ENCODE data around the gene PPP1R9A.

PPP1R9A gene

DNA sequence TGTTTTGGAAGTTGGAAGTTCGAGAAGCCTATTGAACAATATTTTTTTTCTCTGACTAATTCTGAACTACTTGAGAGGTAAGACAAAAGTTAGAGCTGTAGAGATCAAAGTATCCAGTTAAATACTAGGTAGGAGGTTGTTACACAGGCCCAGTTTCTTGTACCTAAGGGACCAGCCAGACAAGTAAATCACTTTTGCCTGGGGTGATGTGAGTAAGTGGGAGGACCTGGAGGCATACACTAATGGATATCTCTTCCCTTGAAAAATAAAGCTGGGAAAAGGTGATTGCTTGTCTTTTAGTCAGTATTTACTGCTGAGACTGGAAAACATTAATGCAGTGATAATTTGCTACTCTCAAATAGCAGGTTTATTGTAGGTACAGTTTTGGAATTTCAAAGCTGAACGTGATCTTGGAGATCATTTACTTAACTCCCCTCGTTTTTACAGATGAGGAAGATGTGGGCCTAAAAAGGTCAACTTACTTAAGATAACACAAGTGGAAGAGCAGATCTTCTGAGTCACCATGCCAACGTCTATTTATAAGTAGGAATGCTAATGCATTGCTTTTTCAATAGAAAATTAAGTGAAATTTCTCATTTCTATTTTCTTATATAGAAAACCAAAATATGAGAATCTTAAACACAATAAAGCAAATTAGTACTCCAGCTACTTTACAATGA lies 181.3 kb downstream of the PPP1R9A start:
- no peak overlapping the region for H3K4me2 ChIP-seq
- no peaks in the 10 kb centered on the region for H3K36me3 ChIP-seq
- TF ChIP-seq Cebpa-rat (IDR thresholded peaks at IDR 0.05) = no peak
- no peaks in the 10 kb centered on the region for H3K9me3 ChIP-seq
- no peaks in the 10 kb centered on the region for H3K4me1 ChIP-seq
- H4K20me1 ChIP-seq = no peaks in the 10 kb centered on the region
- H3K9ac ChIP-seq = no peak overlapping the region
- no peak overlapping the region for H3K27ac ChIP-seq
- H3K4me3 ChIP-seq = no peak overlapping the region
- H3K27me3 ChIP-seq = no peaks in the 10 kb centered on the region

DNA sequence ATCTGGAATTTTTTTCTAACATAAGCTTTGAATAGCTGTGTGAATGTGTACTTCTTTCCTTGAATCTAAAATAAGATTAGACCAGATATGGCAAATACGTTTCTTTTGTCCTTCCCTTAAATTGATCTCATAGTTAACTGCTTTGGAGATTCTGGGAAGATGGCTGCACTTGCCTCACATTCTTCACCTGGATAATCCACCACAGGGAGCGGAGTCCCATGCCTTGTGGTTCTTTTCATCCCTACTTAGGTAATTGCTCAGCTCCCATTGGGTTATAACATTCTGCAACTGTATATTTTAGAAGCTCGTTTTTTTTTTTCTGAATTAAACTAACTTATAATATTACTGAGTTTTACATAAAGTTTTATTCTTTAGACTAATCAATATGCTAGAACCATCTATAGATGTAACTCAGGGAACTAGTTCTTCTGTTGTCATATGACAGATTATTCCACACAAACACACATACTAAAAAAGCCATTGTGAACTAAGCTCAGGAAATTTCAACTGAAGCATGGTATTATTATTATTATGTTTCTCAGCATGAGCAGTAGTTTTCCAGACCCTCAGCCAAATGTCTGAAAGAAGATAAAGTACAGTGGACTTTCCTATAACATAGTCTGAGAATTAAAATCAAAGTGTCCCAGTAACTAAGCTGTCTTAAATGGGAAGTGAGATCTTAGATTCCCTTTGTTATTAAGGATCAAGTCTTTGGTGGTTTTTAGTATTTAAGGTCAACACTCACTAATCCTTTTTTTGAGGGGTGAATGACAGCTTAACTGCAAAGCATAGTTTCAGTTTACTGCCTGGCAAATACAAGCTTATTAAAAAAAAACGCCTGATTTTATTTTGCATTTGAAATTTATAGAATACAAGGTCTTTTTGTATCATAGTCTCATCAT lies 182.3 kb downstream of the PPP1R9A start:
- Histone ChIP-seq H3K27me3 (no peaks in the 10 kb centered on the region), H3K36me3 (no peaks in the 10 kb centered on the region), H3K9me3 (no peaks in the 10 kb centered on the region), H3K4me3 (no peak overlapping the region), H3K4me2 (no peak overlapping the region), H3K4me1 (no peaks in the 10 kb centered on the region), H4K20me1 (no peaks in the 10 kb centered on the region), H3K27ac (no peak overlapping the region), H3K9ac (no peak overlapping the region)
- no peak for TF ChIP-seq Cebpa-rat (IDR thresholded peaks at IDR 0.05)

DNA sequence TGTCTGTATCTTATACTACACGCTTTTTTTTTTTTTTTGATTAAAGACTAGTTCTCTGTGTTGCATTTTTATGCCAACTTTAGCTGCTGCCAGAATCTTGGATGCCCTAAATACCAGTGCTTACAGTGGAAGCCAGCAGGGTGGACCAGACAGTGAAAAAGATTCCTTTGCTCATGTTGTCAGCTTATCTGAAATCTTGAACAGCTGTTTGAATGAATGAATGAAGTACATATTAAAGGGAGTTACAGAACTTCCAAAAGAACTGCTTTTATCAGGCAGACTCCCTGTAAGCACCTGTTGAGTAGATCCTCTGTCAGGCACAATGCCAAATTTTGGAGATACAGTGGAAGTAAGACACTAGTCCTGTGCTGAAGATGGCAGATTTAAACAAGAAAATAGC lies 184.9 kb downstream of the PPP1R9A start:
- Histone ChIP-seq H3K27me3 (no peaks in the 10 kb centered on the region), H3K4me1 (no peaks in the 10 kb centered on the region), H3K9ac (no peak overlapping the region), H3K36me3 (no peaks in the 10 kb centered on the region), H4K20me1 (no peaks in the 10 kb centered on the region), H3K4me3 (no peak overlapping the region), H3K4me2 (no peak overlapping the region), H3K9me3 (no peaks in the 10 kb centered on the region), H3K27ac (no peak overlapping the region)
- TF ChIP-seq Cebpa-rat (IDR thresholded peaks at IDR 0.05) = no peak

DNA sequence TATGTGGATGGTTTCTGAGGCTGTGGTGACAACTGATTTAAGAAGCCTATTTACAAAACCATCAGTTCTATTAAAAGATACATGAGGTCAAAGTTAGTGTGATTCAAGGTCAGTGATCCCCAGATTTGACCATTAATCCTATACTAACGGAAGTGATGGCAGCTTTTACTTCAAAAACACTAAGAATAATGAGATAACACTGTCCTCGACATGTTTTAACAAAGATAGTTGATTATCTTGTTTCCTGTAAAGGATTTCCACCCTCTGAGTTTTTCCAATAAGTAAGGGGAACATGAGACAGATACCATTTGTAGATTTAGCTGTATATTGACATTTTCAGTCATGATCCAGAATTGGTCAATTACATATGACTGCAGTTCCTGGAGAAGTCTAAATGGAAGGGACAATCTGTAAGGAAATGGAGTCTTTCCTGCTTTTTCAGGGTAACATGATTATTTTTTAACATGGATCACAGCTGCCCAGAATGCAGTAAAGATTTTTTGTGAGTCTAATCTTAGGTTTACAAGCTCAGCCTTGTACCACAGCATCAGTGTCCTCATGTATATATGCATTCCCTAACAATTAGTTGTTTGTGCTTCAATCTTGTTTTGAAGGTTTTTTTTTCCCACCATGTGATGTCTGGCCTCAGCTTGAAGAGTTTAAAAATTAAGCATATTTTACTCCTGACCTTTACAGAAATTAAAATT lies 188.0 kb downstream of the PPP1R9A start:
- no peak overlapping the region for H3K9ac ChIP-seq
- H3K4me1 ChIP-seq = no peaks in the 10 kb centered on the region
- H3K27me3 ChIP-seq = no peaks in the 10 kb centered on the region
- no peaks in the 10 kb centered on the region for H3K9me3 ChIP-seq
- H3K27ac ChIP-seq = no peak overlapping the region
- no peaks in the 10 kb centered on the region for H4K20me1 ChIP-seq
- H3K4me3 ChIP-seq = no peak overlapping the region
- H3K36me3 ChIP-seq = no peaks in the 10 kb centered on the region
- no peak for TF ChIP-seq Cebpa-rat (IDR thresholded peaks at IDR 0.05)
- H3K4me2 ChIP-seq = no peak overlapping the region

DNA sequence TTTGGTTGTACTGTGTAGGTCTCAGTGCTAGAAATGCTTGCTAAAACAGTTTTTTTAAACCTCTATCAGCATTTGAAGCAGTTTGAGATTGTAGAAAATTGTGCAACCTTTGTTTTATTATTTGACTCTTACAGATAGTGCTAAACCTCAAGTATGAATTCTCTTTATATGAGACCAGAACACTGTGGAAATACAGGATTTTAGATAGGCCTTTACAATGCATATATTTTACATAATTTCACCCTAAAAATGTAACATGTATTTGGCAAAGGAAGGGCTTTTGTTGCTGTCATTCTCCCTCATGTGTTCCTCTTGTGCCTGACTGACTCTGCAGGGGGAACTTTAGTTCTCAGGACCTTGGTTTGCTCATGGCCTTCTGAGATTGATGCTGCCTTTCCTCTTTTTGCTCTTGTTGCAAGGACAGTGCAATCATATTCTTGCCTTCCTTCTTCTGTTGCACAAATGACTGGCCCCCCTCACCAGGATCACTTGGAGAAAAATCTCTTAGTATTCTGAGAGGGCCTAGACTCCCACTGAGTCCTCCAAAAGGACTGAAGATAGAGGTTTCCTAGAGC lies 188.7 kb downstream of the PPP1R9A start:
- H3K36me3 ChIP-seq = no peaks in the 10 kb centered on the region
- no peak overlapping the region for H3K4me3 ChIP-seq
- no peaks in the 10 kb centered on the region for H4K20me1 ChIP-seq
- no peak overlapping the region for H3K27ac ChIP-seq
- no peaks in the 10 kb centered on the region for H3K9me3 ChIP-seq
- H3K27me3 ChIP-seq = no peaks in the 10 kb centered on the region
- H3K9ac ChIP-seq = no peak overlapping the region
- no peak for TF ChIP-seq Cebpa-rat (IDR thresholded peaks at IDR 0.05)
- H3K4me1 ChIP-seq = no peaks in the 10 kb centered on the region
- no peak overlapping the region for H3K4me2 ChIP-seq

DNA sequence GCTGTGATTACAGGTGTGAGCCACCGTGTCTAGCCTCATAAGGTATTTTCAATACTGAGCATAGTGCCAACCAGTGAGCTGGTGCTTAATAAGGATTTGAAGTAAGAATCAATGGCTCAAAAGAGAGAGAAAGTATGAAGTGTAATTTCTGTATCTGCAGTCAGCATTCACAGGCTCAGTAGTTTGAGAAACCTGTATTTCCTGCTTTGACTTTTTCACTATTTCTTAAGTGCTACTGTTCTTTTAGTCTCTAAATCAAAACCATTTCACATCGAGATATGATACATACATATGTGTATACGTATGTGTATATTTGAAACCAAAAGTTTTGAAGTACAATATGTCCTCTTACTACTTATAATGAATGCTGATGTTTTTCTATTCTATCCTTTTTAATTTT lies 189.9 kb downstream of the PPP1R9A start:
- H3K4me3 ChIP-seq = no peak overlapping the region
- H3K4me1 ChIP-seq = no peaks in the 10 kb centered on the region
- H3K4me2 ChIP-seq = no peak overlapping the region
- no peaks in the 10 kb centered on the region for H3K9me3 ChIP-seq
- TF ChIP-seq Cebpa-rat (IDR thresholded peaks at IDR 0.05) = no peak
- H3K27me3 ChIP-seq = no peaks in the 10 kb centered on the region
- H3K36me3 ChIP-seq = no peaks in the 10 kb centered on the region
- no peak overlapping the region for H3K9ac ChIP-seq
- H3K27ac ChIP-seq = no peak overlapping the region
- H4K20me1 ChIP-seq = no peaks in the 10 kb centered on the region

DNA sequence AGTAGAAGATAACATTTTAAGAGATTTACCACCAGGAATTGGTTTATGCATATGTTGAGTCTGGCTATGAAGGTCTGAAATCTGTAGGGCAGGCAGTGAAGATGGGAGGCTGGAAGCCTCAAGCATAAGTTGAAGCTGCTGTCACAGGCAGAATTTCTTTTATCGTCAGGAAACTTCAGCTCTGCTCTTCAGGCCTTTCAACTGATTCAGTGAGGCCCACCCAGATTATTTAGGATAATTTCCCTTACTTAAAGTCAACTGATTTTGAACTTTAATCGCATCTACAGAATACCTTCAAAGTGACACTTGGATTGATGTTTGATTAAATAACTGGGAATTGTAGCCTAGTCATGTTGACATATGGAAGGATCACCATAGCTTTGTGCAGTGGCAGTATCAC lies 190.5 kb downstream of the PPP1R9A start:
- TF ChIP-seq Cebpa-rat (IDR thresholded peaks at IDR 0.05) = no peak
- no peak overlapping the region for H3K4me3 ChIP-seq
- no peaks in the 10 kb centered on the region for H3K4me1 ChIP-seq
- no peaks in the 10 kb centered on the region for H3K27me3 ChIP-seq
- no peaks in the 10 kb centered on the region for H4K20me1 ChIP-seq
- no peak overlapping the region for H3K9ac ChIP-seq
- H3K36me3 ChIP-seq = no peaks in the 10 kb centered on the region
- H3K9me3 ChIP-seq = no peaks in the 10 kb centered on the region
- no peak overlapping the region for H3K4me2 ChIP-seq
- no peak overlapping the region for H3K27ac ChIP-seq

DNA sequence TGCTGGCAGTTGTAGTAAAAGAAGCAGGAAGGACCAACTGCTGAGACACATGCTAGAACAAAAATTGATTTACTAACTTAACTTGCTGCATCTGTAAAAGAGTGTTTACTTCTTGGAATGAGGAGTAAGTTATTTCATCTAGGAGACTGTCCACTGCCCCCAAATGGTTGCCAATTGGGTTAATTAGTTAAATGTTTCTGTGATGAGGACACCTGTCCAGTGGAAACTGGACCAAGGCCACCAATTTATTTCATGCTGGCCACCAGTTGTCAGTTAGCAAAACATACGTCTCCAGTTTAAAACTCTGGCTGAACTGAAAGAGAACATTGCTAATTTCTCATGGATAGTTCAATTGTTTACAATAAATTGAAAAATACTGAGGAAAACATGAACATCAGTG lies 191.7 kb downstream of the PPP1R9A start:
- no peaks in the 10 kb centered on the region for H4K20me1 ChIP-seq
- no peaks in the 10 kb centered on the region for H3K36me3 ChIP-seq
- H3K4me2 ChIP-seq = no peak overlapping the region
- no peak for TF ChIP-seq Cebpa-rat (IDR thresholded peaks at IDR 0.05)
- no peak overlapping the region for H3K4me3 ChIP-seq
- no peaks in the 10 kb centered on the region for H3K27me3 ChIP-seq
- H3K9me3 ChIP-seq = no peaks in the 10 kb centered on the region
- H3K4me1 ChIP-seq = no peaks in the 10 kb centered on the region
- no peak overlapping the region for H3K27ac ChIP-seq
- H3K9ac ChIP-seq = no peak overlapping the region

DNA sequence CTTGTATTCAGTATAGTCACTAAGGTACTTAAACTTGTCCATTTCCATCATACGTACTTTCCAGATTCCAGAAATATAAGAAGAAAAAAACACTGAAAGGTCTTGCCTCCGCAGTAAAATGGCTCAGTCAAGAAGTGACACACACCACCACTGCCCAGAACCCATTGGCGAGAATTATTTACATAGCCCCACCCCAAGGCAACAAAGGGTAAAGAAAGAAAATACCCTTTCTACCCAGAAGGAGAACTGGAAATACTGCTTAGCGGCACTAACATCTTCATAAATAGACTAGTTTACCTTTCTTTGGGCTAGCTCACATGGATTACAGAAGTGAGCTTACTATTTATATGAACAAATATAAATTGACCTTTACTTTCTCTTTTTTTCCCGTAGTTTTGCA lies 194.0 kb downstream of the PPP1R9A start:
- Histone ChIP-seq H3K27me3 (no peaks in the 10 kb centered on the region), H3K36me3 (no peaks in the 10 kb centered on the region), H3K4me3 (no peak overlapping the region), H3K4me1 (no peaks in the 10 kb centered on the region), H3K9ac (no peak overlapping the region), H3K27ac (no peak overlapping the region), H4K20me1 (no peaks in the 10 kb centered on the region), H3K4me2 (no peak overlapping the region), H3K9me3 (no peaks in the 10 kb centered on the region)
- no peak for TF ChIP-seq Cebpa-rat (IDR thresholded peaks at IDR 0.05)

All from BLaER1 (cell line).